AG09309 (cell line): ENCODE measurements around the gene TBX21.

Experiments
- DNase-seq: peaks from one replicate; pipeline ENCODE4 v3.0.0-alpha.2; 2010; ENCODE audit warnings: low read depth
- H3K4me3 ChIP-seq: 2 replicates; pipeline ENCODE4 v1.5.1; 2011; ENCODE audit warnings: mild to moderate bottlenecking, low read depth, low read length, moderate library complexity; ENCODE audit not compliant: control insufficient read depth
- CTCF ChIP-seq: IDR thresholded peaks from 2 replicates; pipeline ENCODE4 v1.5.1; 2011; ENCODE audit warnings: mild to moderate bottlenecking, low read depth, low read length, inconsistent platforms; ENCODE audit not compliant: insufficient read depth, control insufficient read depth; ENCODE audit errors: missing control alignments

TBX21 gene

GRCh38 chr17:47715669-47716325, 17.2 kb upstream of the TBX21 start:
- no peak for DNase-seq
- TF ChIP-seq CTCF, result no peak
- H3K4me3 ChIP-seq, result no peak overlapping the region

- TF ChIP-seq CTCF, result no peak
- no peak overlapping the region for H3K4me3 ChIP-seq
- no peak for DNase-seq
These were observed 16.7 kb upstream of the TBX21 start for GRCh38 chr17:47716375-47716774.

- DNase-seq, result no peak
- TF ChIP-seq CTCF, result peak; percentile 34
- no peak overlapping the region for H3K4me3 ChIP-seq
These were observed 15.8 kb upstream of the TBX21 start for GRCh38 chr17:47717261-47717697.

GRCh38 chr17:47717979-47718621, 14.9 kb upstream of the TBX21 start:
- no peak for TF ChIP-seq CTCF
- H3K4me3 ChIP-seq, result no peak overlapping the region
- no peak for DNase-seq

- no peak overlapping the region for H3K4me3 ChIP-seq
- TF ChIP-seq CTCF, result no peak
- no peak for DNase-seq
These were observed 14.2 kb upstream of the TBX21 start for GRCh38 chr17:47718634-47719405.

GRCh38 chr17:47719411-47720152, 13.5 kb upstream of the TBX21 start:
- no peak for TF ChIP-seq CTCF
- H3K4me3 ChIP-seq, result no peak overlapping the region
- peak; percentile 24 for DNase-seq
